Glutamatergic neuron (in vitro differentiated cells): ENCODE data around the gene ASCC3. TPM values are rescaled to one million over a fixed set of nuclear protein-coding genes. Genes with fewer than 3 reads are reported as not detected.
A peak's percentile ranks its signal among the peaks of the same experiment; 100 is the strongest.

ENCODE experiments used
- DNase-seq: peaks from one replicate; pipeline ENCODE4 v3.0.0; 2022
- H3K27ac Mint-ChIP-seq: one replicate; pipeline ENCODE4 v1.8.0; 2020; ENCODE audit warnings: mild to moderate bottlenecking, mixed read lengths, inconsistent platforms; ENCODE audit not compliant: unreplicated experiment
- H3K27me3 Mint-ChIP-seq: one replicate; pipeline ENCODE4 v1.8.0; 2020; ENCODE audit warnings: mild to moderate bottlenecking, moderate library complexity, mixed read lengths, inconsistent platforms; ENCODE audit not compliant: unreplicated experiment
- H3K36me3 Mint-ChIP-seq: one replicate; pipeline ENCODE4 v1.8.0; 2020; ENCODE audit warnings: mild to moderate bottlenecking, mixed read lengths, inconsistent platforms; ENCODE audit not compliant: unreplicated experiment
- H3K4me1 Mint-ChIP-seq: one replicate; pipeline ENCODE4 v1.8.0; 2020; ENCODE audit warnings: mild to moderate bottlenecking, low read depth, mixed read lengths, inconsistent platforms; ENCODE audit not compliant: unreplicated experiment
- H3K4me3 Mint-ChIP-seq: one replicate; pipeline ENCODE4 v1.8.0; 2020; ENCODE audit warnings: mild to moderate bottlenecking, mixed read lengths, inconsistent platforms; ENCODE audit not compliant: unreplicated experiment
- H3K9me3 Mint-ChIP-seq: one replicate; pipeline ENCODE4 v1.8.0; 2020; ENCODE audit warnings: mild to moderate bottlenecking, moderate library complexity, mixed read lengths, inconsistent platforms; ENCODE audit not compliant: unreplicated experiment
- total RNA-seq: library from RNA; stranded (reverse); fragmentation: NEBNext Ultra II Directional; extraction: Animal tissue kit (Norgen Biotek cat#: 25700); gene quantifications from one replicate; pipeline ENCODE4 v1.2.1, GENCODE V29; 2021; ENCODE audit not compliant: unreplicated experiment
- TF ChIP-seq, protein P1 (sequence below): fragments of 200-600 bp; sonication (generic); IDR thresholded peaks from one replicate; pipeline ENCODE4 v1.5.0; 2021; ENCODE audit not compliant: partially characterized antibody, unreplicated experiment

ASCC3 gene
- total RNA-seq, 1 donor from 2014 or later, result 49.6 TPM

DNA sequence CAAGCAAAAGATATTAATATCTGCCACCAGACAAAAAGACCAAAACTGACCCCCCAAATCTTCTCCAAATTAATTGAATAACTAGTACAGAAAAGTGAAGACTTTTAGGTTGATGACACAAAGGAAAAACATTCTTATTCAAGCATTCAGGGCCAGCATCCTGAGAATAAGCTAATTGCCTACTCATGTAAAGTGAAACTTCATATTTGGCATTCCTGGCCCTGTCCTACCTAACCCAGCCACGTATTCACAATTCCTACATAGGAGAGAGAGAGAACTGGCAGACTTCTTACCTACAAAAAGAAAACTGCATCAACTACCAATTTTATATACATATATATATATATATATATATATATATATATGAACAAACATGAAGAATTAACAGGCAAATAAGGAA lies 4.9 kb upstream of the ASCC3 start:
- H3K4me1 Mint-ChIP-seq, result peaks cover 4% of the 10 kb centered on the region
- no peaks in the 10 kb centered on the region for H3K9me3 Mint-ChIP-seq
- no peaks in the 10 kb centered on the region for H3K36me3 Mint-ChIP-seq
- no peaks in the 10 kb centered on the region for H3K27me3 Mint-ChIP-seq
- no peak for DNase-seq
- no peak overlapping the region for H3K27ac Mint-ChIP-seq
- TF ChIP-seq, protein P1, sequence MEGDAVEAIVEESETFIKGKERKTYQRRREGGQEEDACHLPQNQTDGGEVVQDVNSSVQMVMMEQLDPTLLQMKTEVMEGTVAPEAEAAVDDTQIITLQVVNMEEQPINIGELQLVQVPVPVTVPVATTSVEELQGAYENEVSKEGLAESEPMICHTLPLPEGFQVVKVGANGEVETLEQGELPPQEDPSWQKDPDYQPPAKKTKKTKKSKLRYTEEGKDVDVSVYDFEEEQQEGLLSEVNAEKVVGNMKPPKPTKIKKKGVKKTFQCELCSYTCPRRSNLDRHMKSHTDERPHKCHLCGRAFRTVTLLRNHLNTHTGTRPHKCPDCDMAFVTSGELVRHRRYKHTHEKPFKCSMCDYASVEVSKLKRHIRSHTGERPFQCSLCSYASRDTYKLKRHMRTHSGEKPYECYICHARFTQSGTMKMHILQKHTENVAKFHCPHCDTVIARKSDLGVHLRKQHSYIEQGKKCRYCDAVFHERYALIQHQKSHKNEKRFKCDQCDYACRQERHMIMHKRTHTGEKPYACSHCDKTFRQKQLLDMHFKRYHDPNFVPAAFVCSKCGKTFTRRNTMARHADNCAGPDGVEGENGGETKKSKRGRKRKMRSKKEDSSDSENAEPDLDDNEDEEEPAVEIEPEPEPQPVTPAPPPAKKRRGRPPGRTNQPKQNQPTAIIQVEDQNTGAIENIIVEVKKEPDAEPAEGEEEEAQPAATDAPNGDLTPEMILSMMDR, result no peak
- H3K4me3 Mint-ChIP-seq, result no peak overlapping the region

DNA sequence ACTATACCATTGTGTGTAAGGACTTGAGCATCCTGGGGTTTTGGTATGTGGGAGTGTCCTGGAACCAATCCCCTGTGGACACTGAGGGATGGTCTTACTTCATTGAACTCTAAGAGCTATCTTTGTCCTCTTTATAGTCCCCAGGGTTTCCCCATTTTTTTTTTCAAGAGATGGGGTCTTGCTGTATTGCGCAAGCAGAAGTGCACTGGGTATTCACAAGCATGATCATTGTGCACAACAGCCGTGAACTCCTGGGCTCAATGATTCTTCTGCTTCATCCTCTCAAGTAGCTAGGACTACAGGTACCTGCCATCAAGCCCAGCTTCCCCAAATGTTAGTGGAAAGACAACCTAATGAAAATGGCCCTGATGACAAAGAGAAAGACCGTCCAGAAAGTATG lies 2.2 kb upstream of the ASCC3 start:
- H3K27me3 Mint-ChIP-seq, result no peaks in the 10 kb centered on the region
- H3K36me3 Mint-ChIP-seq, result no peaks in the 10 kb centered on the region
- H3K4me3 Mint-ChIP-seq, result no peak overlapping the region
- no peaks in the 10 kb centered on the region for H3K9me3 Mint-ChIP-seq
- no peak overlapping the region for H3K27ac Mint-ChIP-seq
- DNase-seq, result no peak
- peaks cover 6% of the 10 kb centered on the region for H3K4me1 Mint-ChIP-seq
- TF ChIP-seq, protein P1, result no peak

DNA sequence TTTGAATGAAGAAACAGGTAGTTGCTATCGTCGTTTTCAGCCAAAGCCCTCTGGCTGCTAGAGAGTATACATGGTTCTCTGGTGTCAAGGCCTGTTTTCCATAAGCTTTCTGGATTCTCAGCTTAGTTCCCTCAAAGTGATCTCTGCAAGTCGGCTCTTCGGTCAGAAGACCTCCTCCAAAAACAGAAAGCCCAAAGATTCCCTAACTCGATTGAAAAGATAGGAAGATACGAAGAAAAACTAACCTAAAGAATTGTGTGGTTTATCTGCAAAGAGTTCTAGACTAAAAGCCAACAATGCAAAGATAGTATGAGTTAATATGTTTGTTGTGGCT lies 545 bp upstream of the ASCC3 start:
- no peak for DNase-seq
- no peaks in the 10 kb centered on the region for H3K9me3 Mint-ChIP-seq
- H3K4me1 Mint-ChIP-seq, result peaks cover 11% of the 10 kb centered on the region
- H3K27me3 Mint-ChIP-seq, result no peaks in the 10 kb centered on the region
- no peaks in the 10 kb centered on the region for H3K36me3 Mint-ChIP-seq
- TF ChIP-seq, protein P1, result no peak
- H3K4me3 Mint-ChIP-seq, result peak overlapping the region; percentile 99
- peak overlapping the region; percentile 70 for H3K27ac Mint-ChIP-seq

DNA sequence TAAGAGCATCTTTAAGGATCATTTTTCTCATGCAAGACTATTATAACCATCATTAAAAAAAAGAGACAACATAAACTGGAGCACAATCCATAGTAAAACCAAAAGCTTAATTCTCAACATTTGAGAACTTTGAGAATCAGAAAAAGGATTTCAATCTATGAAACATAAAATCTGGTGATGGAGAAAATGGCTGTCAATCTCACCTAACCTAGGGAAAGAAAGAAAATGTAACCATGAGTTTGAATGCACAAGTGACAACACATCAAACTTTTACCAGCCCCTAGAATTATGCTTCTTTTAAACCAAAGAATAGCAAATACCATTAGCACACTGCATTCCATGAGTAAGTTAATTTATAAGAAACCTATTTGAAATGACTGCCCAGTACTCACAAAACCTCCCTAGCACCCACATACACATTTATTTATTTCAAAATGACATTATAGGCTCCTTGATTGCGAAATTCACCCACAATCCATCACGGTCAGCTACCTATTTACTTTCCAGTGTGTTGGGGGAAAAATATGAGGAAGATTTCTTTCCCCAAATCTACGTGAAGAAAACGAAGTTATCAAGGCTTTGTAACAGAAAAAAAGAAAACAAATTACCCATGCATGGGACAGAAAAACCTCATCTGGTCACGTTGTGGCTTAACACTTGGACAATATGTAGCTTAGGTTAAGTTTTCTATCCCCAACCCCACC lies 828 bp downstream of the ASCC3 start:
- TF ChIP-seq, protein P1, result no peak
- DNase-seq, result no peak
- Mint-ChIP-seq H3K4me3 (peak overlapping the region; percentile 99), H3K36me3 (no peaks in the 10 kb centered on the region), H3K27me3 (no peaks in the 10 kb centered on the region), H3K9me3 (no peaks in the 10 kb centered on the region), H3K27ac (peak overlapping the region; percentile 90), H3K4me1 (peaks cover 11% of the 10 kb centered on the region)

DNA sequence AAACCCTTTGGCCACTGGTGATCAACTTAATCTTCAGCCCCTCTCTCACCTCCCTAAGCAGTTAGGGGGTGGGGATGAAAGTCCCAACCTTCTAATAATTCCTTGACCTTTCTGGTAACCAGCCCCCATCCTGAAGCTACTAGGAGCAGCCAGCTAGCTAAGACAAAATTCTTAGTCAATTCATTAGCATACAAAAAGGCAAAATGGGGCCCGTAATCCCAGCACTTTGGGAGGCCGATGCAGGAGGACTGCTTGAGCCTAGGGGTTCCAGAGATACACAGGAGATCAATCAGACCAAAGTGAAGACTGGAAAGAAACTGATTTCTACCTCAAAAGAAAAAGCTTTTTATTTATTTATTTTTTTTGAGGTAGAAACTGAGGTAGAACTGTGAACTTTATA lies 1.8 kb downstream of the ASCC3 start:
- DNase-seq, result no peak
- H3K4me1 Mint-ChIP-seq, result peaks cover 13% of the 10 kb centered on the region

More for the DNA sequence above, 1.8 kb downstream of the ASCC3 start:
- Mint-ChIP-seq H3K36me3 (no peaks in the 10 kb centered on the region), H3K27ac (no peak overlapping the region), H3K27me3 (no peaks in the 10 kb centered on the region), H3K4me3 (no peak overlapping the region), H3K9me3 (no peaks in the 10 kb centered on the region)
- TF ChIP-seq, protein P1, result no peak
